Measurements from ENCODE around the gene COQ2.

- TF ChIP-seq GATA3 (IDR thresholded peaks at IDR 0.05; ENCODE audit: low read depth, low read length) (no peak), GATA2 (IDR thresholded peaks at IDR 0.05; ENCODE audit: low read depth, low read length) (no peak)
Measured at GRCh38 chr4:83282049-83282535, 2.5 kb downstream of the COQ2 start.
